ENCODE measurements around the gene STX5.
"Not testable (repeated sequence)": the region's sequence is repeated elsewhere in the genome, so short reads cannot be mapped to it uniquely, and the experiment has no call there.

- TF ChIP-seq, protein P1, sequence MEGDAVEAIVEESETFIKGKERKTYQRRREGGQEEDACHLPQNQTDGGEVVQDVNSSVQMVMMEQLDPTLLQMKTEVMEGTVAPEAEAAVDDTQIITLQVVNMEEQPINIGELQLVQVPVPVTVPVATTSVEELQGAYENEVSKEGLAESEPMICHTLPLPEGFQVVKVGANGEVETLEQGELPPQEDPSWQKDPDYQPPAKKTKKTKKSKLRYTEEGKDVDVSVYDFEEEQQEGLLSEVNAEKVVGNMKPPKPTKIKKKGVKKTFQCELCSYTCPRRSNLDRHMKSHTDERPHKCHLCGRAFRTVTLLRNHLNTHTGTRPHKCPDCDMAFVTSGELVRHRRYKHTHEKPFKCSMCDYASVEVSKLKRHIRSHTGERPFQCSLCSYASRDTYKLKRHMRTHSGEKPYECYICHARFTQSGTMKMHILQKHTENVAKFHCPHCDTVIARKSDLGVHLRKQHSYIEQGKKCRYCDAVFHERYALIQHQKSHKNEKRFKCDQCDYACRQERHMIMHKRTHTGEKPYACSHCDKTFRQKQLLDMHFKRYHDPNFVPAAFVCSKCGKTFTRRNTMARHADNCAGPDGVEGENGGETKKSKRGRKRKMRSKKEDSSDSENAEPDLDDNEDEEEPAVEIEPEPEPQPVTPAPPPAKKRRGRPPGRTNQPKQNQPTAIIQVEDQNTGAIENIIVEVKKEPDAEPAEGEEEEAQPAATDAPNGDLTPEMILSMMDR (conservative IDR thresholded peaks at IDR 0.05; ENCODE audit: low read length) = not testable (repeated sequence)
- TF ChIP-seq EZH2phosphoT487 (IDR thresholded peaks at IDR 0.05; ENCODE audit: borderline replicate concordance, low read depth, low read length) = not testable (repeated sequence)
Observed at GRCh38 chr11:62842891-62843290, 11.0 kb upstream of the STX5 start.

Data from OCI-LY7 (cell line).